Adrenal gland (tissue), 5 donors: ENCODE results near the gene ABAT.

Experiments used
- CTCF ChIP-seq, 6 experiments: fragments of 450-650 bp in 4 of 6; fragments of 200-600 bp in 2 of 6; sonication (generic) in 1 of 6; IDR thresholded peaks; 1 replicate in 5 of 6; 2 replicates in 1 of 6; pipeline versions ENCODE4 v1.5.1 to v1.8.0; 2016 to 2021; ENCODE audit warnings: antibody characterized with exemption in 6 of 6, mild to moderate bottlenecking in 2 of 6, moderate library complexity in 1 of 6
- POLR2A ChIP-seq, 2 donors: fragments of 450-650 bp; IDR thresholded peaks; one replicate each; pipeline ENCODE4 v1.6.1; 2017; ENCODE audit warnings: antibody characterized with exemption in 2 of 2, mild to moderate bottlenecking in 2 of 2, moderate library complexity in 1 of 2
- donor health status: DM: no; HTN: no; CAD: no.

- no peak for TF ChIP-seq CTCF (IDR thresholded peaks at IDR 0.05)
- no peak for TF ChIP-seq POLR2A (IDR thresholded peaks at IDR 0.05)
Observed at GRCh38 chr16:8832717-8833105, 158.3 kb downstream of the ABAT start.
